Activated CD8-positive, alpha-beta memory T cell treated with anti-CD3 and anti-CD28 coated beads, Interleukin-2, amount 50 U/mL, for 24 hours (primary cell): ENCODE data around the gene CCDC40.

ENCODE experiments used
- DNase-seq: peaks from one replicate; pipeline ENCODE4 v3.0.0-alpha.2; 2020; ENCODE audit errors: extremely low read depth

The CCDC40 gene

GRCh38 chr17:80114758-80115157, 78.3 kb downstream of the CCDC40 start:
- DNase-seq = no peak

DNA sequence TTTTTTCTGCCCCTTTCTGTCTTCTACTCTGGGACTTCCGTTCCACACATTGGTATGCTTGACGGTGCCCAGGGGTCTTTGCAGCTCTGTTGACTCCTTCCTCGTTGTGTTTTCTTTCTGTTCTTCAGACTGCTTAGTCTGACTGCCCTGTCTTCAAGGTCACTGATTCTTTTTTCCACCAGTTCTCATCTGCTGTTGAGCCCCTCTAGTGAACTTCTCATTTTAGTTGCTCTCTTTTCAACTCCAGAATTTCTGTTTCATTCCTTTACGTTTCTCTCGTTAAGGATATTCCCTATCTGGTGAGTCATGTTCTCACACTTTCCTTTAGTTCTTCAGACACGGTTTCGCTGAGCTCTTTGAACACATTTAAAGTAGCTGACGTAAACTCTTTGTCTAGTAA, 78.7 kb downstream of the CCDC40 start:
- DNase-seq = no peak

GRCh38 chr17:80116276-80116920, 80.0 kb downstream of the CCDC40 start:
- DNase-seq = no peak

DNA sequence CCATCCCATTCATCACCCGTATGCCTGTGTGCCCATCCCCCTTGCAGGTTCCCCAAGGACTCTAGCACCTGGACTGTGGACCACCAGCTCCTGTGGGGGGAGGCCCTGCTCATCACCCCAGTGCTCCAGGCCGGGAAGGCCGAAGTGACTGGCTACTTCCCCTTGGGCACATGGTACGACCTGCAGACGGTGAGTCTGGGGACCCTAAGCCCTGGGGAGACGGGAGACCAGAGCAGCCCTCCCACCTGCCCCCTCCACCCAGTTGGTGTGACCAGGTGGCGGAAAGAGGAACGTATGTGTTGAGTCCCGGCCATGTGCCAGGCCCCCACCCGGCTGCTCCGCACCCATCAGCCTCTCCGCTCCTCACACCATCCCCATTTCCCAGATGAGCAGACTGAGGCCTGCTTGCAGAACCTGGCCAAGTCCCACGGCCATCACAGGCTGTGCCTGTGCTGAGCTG, 80.5 kb downstream of the CCDC40 start:
- DNase-seq = no peak

DNA sequence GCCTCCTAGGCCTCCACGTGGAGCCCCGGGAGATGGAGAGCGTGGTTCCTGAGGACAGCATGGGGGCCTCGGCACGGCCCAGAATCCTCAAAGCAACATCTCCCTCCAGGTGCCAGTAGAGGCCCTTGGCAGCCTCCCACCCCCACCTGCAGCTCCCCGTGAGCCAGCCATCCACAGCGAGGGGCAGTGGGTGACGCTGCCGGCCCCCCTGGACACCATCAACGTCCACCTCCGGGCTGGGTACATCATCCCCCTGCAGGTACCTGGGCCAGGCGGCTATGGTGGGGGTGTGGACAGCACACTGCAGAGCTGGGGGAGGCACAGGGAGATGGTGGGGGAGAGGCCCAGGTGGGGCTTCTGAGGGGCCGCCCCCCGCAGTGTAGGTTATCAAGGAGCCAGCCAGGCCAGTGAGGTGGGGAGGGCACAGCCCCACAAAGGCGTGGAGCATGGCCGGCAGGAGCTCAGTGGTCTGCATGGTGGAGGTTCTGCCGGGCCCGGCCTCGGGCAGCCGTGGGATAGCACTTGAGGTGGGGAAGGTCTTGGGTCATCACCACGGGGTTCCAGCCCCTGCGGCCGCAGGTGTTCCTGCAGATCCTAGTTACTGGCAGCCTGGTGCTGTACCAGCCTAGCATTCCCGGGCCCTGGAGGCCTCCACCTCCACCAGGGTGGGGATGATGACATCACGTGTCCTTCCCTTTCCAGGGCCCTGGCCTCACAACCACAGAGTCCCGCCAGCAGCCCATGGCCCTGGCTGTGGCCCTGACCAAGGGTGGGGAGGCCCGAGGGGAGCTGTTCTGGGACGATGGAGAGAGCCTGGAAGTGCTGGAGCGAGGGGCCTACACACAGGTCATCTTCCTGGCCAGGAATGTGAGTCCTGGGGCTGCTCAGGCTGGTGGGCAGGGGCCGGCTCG, 81.3 kb downstream of the CCDC40 start:
- no peak for DNase-seq

GRCh38 chr17:80118601-80119270, 82.3 kb downstream of the CCDC40 start:
- DNase-seq = no peak

DNA sequence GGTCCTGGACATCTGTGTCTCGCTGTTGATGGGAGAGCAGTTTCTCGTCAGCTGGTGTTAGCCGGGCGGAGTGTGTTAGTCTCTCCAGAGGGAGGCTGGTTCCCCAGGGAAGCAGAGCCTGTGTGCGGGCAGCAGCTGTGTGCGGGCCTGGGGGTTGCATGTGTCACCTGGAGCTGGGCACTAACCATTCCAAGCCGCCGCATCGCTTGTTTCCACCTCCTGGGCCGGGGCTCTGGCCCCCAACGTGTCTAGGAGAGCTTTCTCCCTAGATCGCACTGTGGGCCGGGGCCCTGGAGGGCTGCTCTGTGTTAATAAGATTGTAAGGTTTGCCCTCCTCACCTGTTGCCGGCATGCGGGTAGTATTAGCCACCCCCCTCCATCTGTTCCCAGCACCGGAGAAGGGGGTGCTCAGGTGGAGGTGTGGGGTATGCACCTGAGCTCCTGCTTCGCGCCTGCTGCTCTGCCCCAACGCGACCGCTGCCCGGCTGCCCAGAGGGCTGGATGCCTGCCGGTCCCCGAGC, 82.9 kb downstream of the CCDC40 start:
- no peak for DNase-seq

GRCh38 chr17:80119839-80120238, 83.4 kb downstream of the CCDC40 start:
- no peak for DNase-seq

DNA sequence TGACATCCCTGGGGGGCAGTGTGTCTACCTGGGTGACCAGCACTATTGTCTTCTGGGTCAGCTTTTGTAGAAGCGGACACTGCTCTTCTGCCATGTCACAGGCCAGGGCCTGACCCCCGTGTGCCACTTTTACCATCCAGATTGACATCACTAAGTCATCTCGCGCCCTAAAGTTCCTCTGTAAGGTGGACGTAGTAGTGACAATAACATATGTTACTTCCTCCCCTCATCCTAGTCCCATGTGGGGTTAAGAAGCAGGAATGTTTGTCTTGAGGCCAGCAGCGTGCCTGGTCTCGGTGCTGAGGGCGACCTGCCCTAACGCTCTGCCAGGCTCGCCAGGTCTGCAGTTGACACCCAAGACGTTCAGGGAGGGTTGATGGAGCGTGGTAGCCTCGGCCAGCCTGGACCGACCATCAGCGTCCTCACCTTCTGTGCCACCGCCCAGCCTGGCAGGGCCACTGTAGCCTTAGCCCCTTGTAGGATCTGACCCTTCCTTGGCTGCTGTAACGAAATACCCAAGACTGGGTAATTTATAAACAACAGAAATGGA, 85.7 kb downstream of the CCDC40 start:
- DNase-seq = no peak

GRCh38 chr17:80122926-80123505, 86.6 kb downstream of the CCDC40 start:
- DNase-seq = no peak

GRCh38 chr17:80123791-80124190, 87.3 kb downstream of the CCDC40 start:
- no peak for DNase-seq

- DNase-seq = no peak
Measured at GRCh38 chr17:80124351-80124981, 88.0 kb downstream of the CCDC40 start.

DNA sequence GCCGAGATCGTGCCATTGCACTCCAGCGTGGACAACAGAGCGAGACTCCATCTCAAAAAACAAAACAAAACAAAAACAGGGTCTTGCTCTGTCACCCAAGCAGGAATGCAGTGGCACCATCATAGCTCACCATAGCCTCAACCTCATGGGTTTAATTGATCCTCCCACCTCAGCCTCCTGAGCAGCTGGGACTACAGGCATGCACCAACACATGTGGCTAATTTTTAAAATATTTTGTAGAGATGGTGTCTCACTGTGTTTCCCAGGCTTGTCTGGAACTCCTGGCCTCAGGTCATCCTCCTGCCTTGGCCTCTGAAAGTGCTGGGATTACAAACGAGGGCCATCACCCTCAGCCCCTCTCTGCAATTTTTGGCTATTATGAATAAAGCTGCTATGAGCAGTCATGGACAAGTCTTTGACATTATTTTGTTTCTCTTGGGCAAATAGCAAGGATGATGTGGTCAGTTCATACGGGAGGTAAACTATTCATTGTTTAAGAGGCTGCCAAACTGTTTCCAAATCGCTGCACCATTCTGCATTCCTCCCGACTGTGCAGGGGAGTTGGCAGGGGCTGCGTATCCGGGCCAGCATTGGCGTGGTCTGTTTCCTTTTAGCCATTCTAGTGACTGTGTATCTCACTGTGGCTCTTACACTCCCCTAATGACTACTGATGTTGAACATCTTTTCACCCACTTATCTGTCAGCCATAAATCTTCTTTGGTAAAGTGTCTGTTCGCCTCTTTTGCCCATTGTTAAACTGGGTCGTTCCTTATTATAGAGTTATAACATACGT, 89.4 kb downstream of the CCDC40 start:
- DNase-seq = no peak

- DNase-seq = no peak
Measured at GRCh38 chr17:80126449-80126715, 89.9 kb downstream of the CCDC40 start.

DNA sequence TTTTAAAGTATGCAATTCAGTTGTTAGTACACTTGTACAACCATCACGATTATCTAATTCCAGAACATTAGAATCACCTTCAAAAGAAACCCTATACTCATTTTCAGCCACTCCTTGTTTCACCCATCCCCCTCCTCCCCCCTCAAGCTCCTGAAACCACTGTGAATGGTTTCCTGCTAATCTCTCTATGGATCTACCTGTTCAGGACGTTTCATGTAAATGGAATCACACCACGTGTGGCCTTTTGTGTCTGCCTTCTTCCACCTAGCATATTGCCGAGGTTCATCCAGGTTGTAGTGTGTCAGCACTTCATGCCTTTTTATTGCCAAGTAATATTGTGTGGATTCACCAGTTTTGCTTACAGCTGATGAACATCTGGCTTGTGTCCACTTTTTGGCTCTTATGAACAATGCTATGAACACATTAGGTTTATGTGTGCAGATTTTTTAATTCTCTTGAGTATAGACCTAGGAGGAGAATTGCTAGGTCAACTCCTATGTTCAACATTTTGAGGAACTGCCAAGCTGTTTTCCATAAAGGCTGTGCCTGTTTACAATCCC, 92.6 kb downstream of the CCDC40 start:
- DNase-seq = no peak

- DNase-seq = no peak
Measured at GRCh38 chr17:80130992-80131391, 94.5 kb downstream of the CCDC40 start.

DNA sequence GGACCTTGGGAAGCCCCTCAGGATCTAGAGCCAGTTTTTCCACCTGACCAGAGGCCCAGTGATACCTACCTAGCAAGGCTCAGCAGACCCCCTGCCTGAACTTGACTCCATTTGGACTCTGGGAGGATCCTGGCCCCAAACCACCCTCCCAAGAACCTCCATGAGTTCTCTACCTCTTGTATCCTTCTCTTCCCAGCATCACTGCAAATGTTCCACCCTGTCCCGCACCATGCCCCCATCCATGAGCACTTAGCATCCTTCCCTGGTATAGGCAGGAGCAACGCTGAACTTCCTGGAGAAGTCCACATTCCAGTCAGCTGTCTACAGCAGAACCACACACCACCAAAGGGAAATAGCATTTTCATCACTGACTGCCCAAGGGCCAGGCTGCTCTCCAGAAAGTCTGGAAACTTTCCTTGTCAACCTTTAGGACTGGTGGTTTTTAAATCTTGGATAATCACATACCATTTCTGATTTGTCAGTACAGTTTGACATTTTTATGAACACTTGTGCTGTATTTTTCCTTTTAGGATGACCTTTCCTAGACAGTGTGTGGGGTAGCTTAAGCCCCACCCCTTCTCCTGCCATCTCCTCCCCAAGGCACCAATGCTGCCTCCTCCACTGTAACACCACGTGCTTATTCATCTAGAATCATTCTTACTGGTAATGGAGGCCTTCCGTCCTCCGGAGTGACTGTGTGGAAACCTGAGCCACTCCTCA, 96.6 kb downstream of the CCDC40 start:
- DNase-seq = no peak

GRCh38 chr17:80133626-80133970, 97.2 kb downstream of the CCDC40 start:
- DNase-seq = no peak

- DNase-seq = no peak
Measured at GRCh38 chr17:80137131-80137530, 100.7 kb downstream of the CCDC40 start.
